Retinal pigment epithelial cell (primary cell): ENCODE measurements around the gene STK10.

Source experiments
- DNase-seq: peaks from one replicate; pipeline ENCODE4 v3.0.0-alpha.2; 2010; ENCODE audit warnings: low read depth
- H3K4me3 ChIP-seq: 2 replicates; pipeline ENCODE4 v1.5.1; 2011; ENCODE audit warnings: mild to moderate bottlenecking, low read length, control low read depth, moderate library complexity
- CTCF ChIP-seq: conservative IDR thresholded peaks from 2 replicates; pipeline ENCODE4 v1.5.1; 2011; ENCODE audit warnings: low read depth, low read length, control low read depth, inconsistent platforms

Gene STK10

GRCh38 chr5:172086194-172086975 lies 101.6 kb downstream of the STK10 start:
- DNase-seq: no peak
- no peak for TF ChIP-seq CTCF
- H3K4me3 ChIP-seq: no peak overlapping the region

- no peak for TF ChIP-seq CTCF
- no peak for DNase-seq
- no peak overlapping the region for H3K4me3 ChIP-seq
Observed at GRCh38 chr5:172085738-172086137, 102.3 kb downstream of the STK10 start.

- no peak overlapping the region for H3K4me3 ChIP-seq
- TF ChIP-seq CTCF: no peak
- DNase-seq: no peak
Observed at GRCh38 chr5:172082180-172082579, 105.8 kb downstream of the STK10 start.

- no peak for TF ChIP-seq CTCF
- DNase-seq: no peak
- H3K4me3 ChIP-seq: no peak overlapping the region
Observed at GRCh38 chr5:172079876-172080275, 108.1 kb downstream of the STK10 start.

- peak; percentile 18 for DNase-seq
- H3K4me3 ChIP-seq: no peak overlapping the region
- TF ChIP-seq CTCF: no peak
Observed at GRCh38 chr5:172078726-172079345, 109.2 kb downstream of the STK10 start.

GRCh38 chr5:172077664-172078425 lies 110.2 kb downstream of the STK10 start:
- H3K4me3 ChIP-seq: no peak overlapping the region
- peak; percentile 46 for DNase-seq
- TF ChIP-seq CTCF: no peak
